PFSK-1 (cell line): Measurements from ENCODE around the gene AHI1.

Source experiments
- FOXP2 ChIP-seq: optimal IDR thresholded peaks from 2 replicates; pipeline ENCODE3; 2011; ENCODE audit warnings: borderline replicate concordance, control low read depth, inconsistent platforms; ENCODE audit not compliant: insufficient read depth; ENCODE audit errors: extremely low read length, extremely low read depth
- POLR2AphosphoS5 ChIP-seq: IDR thresholded peaks from 2 replicates; pipeline ENCODE4 v1.6.1; 2012; ENCODE audit warnings: low read depth, mild to moderate bottlenecking, control low read depth, low read length, moderate library complexity
- SIN3A ChIP-seq: IDR thresholded peaks from 2 replicates; pipeline ENCODE4 v1.6.1; 2012; ENCODE audit warnings: mild to moderate bottlenecking, low read length, moderate library complexity, borderline replicate concordance; ENCODE audit not compliant: insufficient read depth
- TAF1 ChIP-seq: IDR thresholded peaks from 2 replicates; pipeline ENCODE4 v1.6.1; 2012; ENCODE audit warnings: low read length, control low read depth, borderline replicate concordance; ENCODE audit not compliant: insufficient read depth
- TF ChIP-seq, protein P1 (sequence below), 2 experiments: IDR thresholded peaks; 2 replicates each; pipeline versions ENCODE4 v1.6.1 to v1.8.0; 2011 to 2012; ENCODE audit warnings: low read depth in 2 of 2, low read length in 2 of 2, control low read depth in 1 of 2, inconsistent platforms in 1 of 2, mild to moderate bottlenecking in 1 of 2, moderate library complexity in 1 of 2; ENCODE audit not compliant: insufficient read depth in 1 of 2

GRCh38 chr6:135525594-135525993 is 28.1 kb upstream of the AHI1 start:
- TF ChIP-seq TAF1 (no peak), POLR2AphosphoS5 (no peak), SIN3A (no peak), FOXP2 (no peak)
- TF ChIP-seq, protein P1, sequence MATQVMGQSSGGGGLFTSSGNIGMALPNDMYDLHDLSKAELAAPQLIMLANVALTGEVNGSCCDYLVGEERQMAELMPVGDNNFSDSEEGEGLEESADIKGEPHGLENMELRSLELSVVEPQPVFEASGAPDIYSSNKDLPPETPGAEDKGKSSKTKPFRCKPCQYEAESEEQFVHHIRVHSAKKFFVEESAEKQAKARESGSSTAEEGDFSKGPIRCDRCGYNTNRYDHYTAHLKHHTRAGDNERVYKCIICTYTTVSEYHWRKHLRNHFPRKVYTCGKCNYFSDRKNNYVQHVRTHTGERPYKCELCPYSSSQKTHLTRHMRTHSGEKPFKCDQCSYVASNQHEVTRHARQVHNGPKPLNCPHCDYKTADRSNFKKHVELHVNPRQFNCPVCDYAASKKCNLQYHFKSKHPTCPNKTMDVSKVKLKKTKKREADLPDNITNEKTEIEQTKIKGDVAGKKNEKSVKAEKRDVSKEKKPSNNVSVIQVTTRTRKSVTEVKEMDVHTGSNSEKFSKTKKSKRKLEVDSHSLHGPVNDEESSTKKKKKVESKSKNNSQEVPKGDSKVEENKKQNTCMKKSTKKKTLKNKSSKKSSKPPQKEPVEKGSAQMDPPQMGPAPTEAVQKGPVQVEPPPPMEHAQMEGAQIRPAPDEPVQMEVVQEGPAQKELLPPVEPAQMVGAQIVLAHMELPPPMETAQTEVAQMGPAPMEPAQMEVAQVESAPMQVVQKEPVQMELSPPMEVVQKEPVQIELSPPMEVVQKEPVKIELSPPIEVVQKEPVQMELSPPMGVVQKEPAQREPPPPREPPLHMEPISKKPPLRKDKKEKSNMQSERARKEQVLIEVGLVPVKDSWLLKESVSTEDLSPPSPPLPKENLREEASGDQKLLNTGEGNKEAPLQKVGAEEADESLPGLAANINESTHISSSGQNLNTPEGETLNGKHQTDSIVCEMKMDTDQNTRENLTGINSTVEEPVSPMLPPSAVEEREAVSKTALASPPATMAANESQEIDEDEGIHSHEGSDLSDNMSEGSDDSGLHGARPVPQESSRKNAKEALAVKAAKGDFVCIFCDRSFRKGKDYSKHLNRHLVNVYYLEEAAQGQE (IDR thresholded peaks at IDR 0.05; ENCODE audit: insufficient read depth in 1 of 2, low read depth in 2 of 2, low read length in 2 of 2), result no peak
